Keratinocyte (primary cell): ENCODE results near the gene GMCL1. TPM values are rescaled to one million over a fixed set of nuclear protein-coding genes. Genes with fewer than 3 reads are reported as not detected.
A peak's percentile ranks its signal among the peaks of the same experiment; 100 is the strongest.

Experiments
- DNase-seq: peaks from one replicate; pipeline ENCODE4 v3.0.0-alpha.2; 2011; ENCODE audit warnings: low read depth, missing footprints, low spot score
- FAIRE-seq: peaks from 2 replicates; lab custom pipeline; 2011; peaks lifted over from hg19 to GRCh38; lab: Jason Lieb, UNC
- H2AFZ ChIP-seq: 2 replicates; pipeline ENCODE4 v1.6.0; 2012; ENCODE audit warnings: low read length, control low read depth, inconsistent platforms; ENCODE audit not compliant: control insufficient read depth
- H3K27ac ChIP-seq: 2 replicates; pipeline ENCODE4 v1.5.1; 2011; ENCODE audit warnings: low read length; ENCODE audit not compliant: control insufficient read depth, insufficient read depth
- H3K27me3 ChIP-seq: 3 replicates; pipeline ENCODE4 v1.6.0; 2011; ENCODE audit warnings: low read length; ENCODE audit not compliant: control insufficient read depth, insufficient read depth; ENCODE audit errors: extremely low read depth
- H3K36me3 ChIP-seq, 2 experiments: 2 replicates in 1 of 2; 3 replicates in 1 of 2; pipeline ENCODE4 v1.5.1; 2011; ENCODE audit warnings: low read length in 2 of 2, mild to moderate bottlenecking in 1 of 2; ENCODE audit not compliant: control insufficient read depth in 2 of 2, insufficient read depth in 2 of 2; ENCODE audit errors: extremely low read depth in 1 of 2
- H3K4me1 ChIP-seq: 3 replicates; pipeline ENCODE4 v1.5.1; 2011; ENCODE audit warnings: low read length; ENCODE audit not compliant: control insufficient read depth, insufficient read depth; ENCODE audit errors: extremely low read depth
- H3K4me2 ChIP-seq: 3 replicates; pipeline ENCODE4 v1.6.0; 2011; ENCODE audit warnings: low read depth, low read length; ENCODE audit not compliant: control insufficient read depth, insufficient read depth; ENCODE audit errors: extremely low read depth
- H3K4me3 ChIP-seq, 3 experiments: fragments of 200-600 bp in 1 of 3; sonication (generic) in 1 of 3; 2 replicates in 2 of 3; 3 replicates in 1 of 3; pipeline ENCODE4 v1.5.1; 2011 to 2016; ENCODE audit warnings: low read length in 3 of 3, mild to moderate bottlenecking in 3 of 3, control low read depth in 2 of 3, inconsistent platforms in 1 of 3, low read depth in 1 of 3, mixed read lengths in 1 of 3, mixed run types in 1 of 3, moderate library complexity in 1 of 3; ENCODE audit not compliant: control insufficient read depth in 2 of 3, insufficient read depth in 2 of 3; ENCODE audit errors: extremely low read depth in 1 of 3
- H3K79me2 ChIP-seq: 2 replicates; pipeline ENCODE4 v1.6.0; 2012; ENCODE audit warnings: low read length; ENCODE audit not compliant: control insufficient read depth, insufficient read depth
- H3K9ac ChIP-seq: 3 replicates; pipeline ENCODE4 v1.6.0; 2011; ENCODE audit warnings: low read length; ENCODE audit not compliant: control insufficient read depth, insufficient read depth; ENCODE audit errors: extremely low read depth
- H3K9me1 ChIP-seq: 3 replicates; pipeline ENCODE4 v1.6.0; 2011; ENCODE audit warnings: low read length; ENCODE audit not compliant: control insufficient read depth, insufficient read depth; ENCODE audit errors: extremely low read depth
- H3K9me3 ChIP-seq: 2 replicates; pipeline ENCODE4 v1.5.1; 2012; ENCODE audit warnings: low read depth, low read length; ENCODE audit not compliant: control insufficient read depth
- H4K20me1 ChIP-seq: 3 replicates; pipeline ENCODE4 v1.6.0; 2011; ENCODE audit warnings: low read length; ENCODE audit not compliant: control insufficient read depth, insufficient read depth; ENCODE audit errors: extremely low read depth
- CTCF ChIP-seq, 3 experiments: IDR thresholded peaks in 1 of 3; conservative IDR thresholded peaks in 1 of 3; optimal IDR thresholded peaks in 1 of 3; 2 replicates in 2 of 3; 3 replicates in 1 of 3; pipeline versions ENCODE3 to v1.5.1; 2011; ENCODE audit warnings: low read length in 3 of 3, mild to moderate bottlenecking in 3 of 3, moderate library complexity in 2 of 3, control low read depth in 1 of 3, inconsistent platforms in 1 of 3; ENCODE audit not compliant: insufficient read depth in 2 of 3; ENCODE audit errors: extremely low read depth in 1 of 3
- EZH2 ChIP-seq: IDR thresholded peaks from one replicate; pipeline ENCODE4 v1.6.1; 2012; ENCODE audit warnings: inconsistent platforms, mild to moderate bottlenecking, low read length, moderate library complexity
- dilution Hi-C: fragments of 300-500 bp; cut with MboI; formaldehyde crosslinking; loops from one replicate; pipeline ENCODE4 v1.7.0; 2020; ENCODE audit warnings: low sequenced_read_pairs; ENCODE audit not compliant: extremely low pct_ligation_motif_present
- polyA plus RNA-seq, 5 experiments: library from polyadenylated mRNA; depleted of rRNA in 3 of 5; stranded (reverse) in 3 of 5; stranded (forward) in 1 of 5; unstranded in 1 of 5; fragments of >200 nt; gene quantifications; 1 replicate in 1 of 5; 2 replicates in 3 of 5; 3 replicates in 1 of 5; pipeline versions ENCODE4 v1.2.1 to v1.2.3, GENCODE V29; 2011 to 2012; ENCODE audit warnings: missing spikeins in 2 of 5, low read depth in 1 of 5, low replicate concordance in 1 of 5

The GMCL1 gene
- polyA plus RNA-seq, 1 donor (not counting 4 experiments of a cell fraction or from before 2014, with no cell fraction given) = 7.5 TPM

GRCh38 chr2:69815717-69816116 lies 13.7 kb upstream of the GMCL1 start:
- Histone ChIP-seq H3K27me3 (no peaks in the 10 kb centered on the region), H3K27ac (no peak overlapping the region), H3K4me1 (no peaks in the 10 kb centered on the region), H3K4me3 (no peak overlapping the region), H4K20me1 (no peaks in the 10 kb centered on the region), H3K4me2 (no peak overlapping the region), H3K79me2 (no peaks in the 10 kb centered on the region), H3K9me1 (no peaks in the 10 kb centered on the region), H3K9me3 (no peaks in the 10 kb centered on the region), H3K9ac (no peak overlapping the region), H2AFZ (no peak overlapping the region), H3K36me3 (peaks cover 23 to 28% of the 10 kb centered on the region in 2 experiments)
- FAIRE-seq = no peak
- dilution Hi-C loops = no loop called here
- TF ChIP-seq EZH2 (no peak), CTCF (optimal IDR thresholded peaks at IDR 0.05 in 1 of 3, IDR thresholded peaks at IDR 0.05 in 1 of 3, conservative IDR thresholded peaks at IDR 0.05 in 1 of 3; ENCODE audit: extremely low read depth in 1 of 3, insufficient read depth in 2 of 3, low read length in 3 of 3) (no peak)
- DNase-seq = no peak

- FAIRE-seq (peak; percentile 71), DNase-seq (no peak)
- H3K9ac ChIP-seq = no peak overlapping the region
- H3K9me3 ChIP-seq = no peaks in the 10 kb centered on the region
- H3K9me1 ChIP-seq = no peaks in the 10 kb centered on the region
- no peak overlapping the region for H3K4me3 ChIP-seq
- H2AFZ ChIP-seq = no peak overlapping the region
- H3K4me2 ChIP-seq = no peak overlapping the region
- H3K27me3 ChIP-seq = no peaks in the 10 kb centered on the region
- H3K4me1 ChIP-seq = no peaks in the 10 kb centered on the region
- TF ChIP-seq CTCF (optimal IDR thresholded peaks at IDR 0.05 in 1 of 3, IDR thresholded peaks at IDR 0.05 in 1 of 3, conservative IDR thresholded peaks at IDR 0.05 in 1 of 3; ENCODE audit: extremely low read depth in 1 of 3, insufficient read depth in 2 of 3, low read length in 3 of 3) = peak; percentile 54 to 90 (median 69)
- no peak for TF ChIP-seq EZH2
- dilution Hi-C loops = no loop called here
- H4K20me1 ChIP-seq = no peaks in the 10 kb centered on the region
- H3K79me2 ChIP-seq = no peaks in the 10 kb centered on the region
- H3K36me3 ChIP-seq = peaks cover 23 to 31% of the 10 kb centered on the region in 2 experiments
- H3K27ac ChIP-seq = no peak overlapping the region
Observed at GRCh38 chr2:69816923-69817542, 12.4 kb upstream of the GMCL1 start.
